Activated CD4-positive, CD25-positive, alpha-beta regulatory T cell treated with anti-CD3 and anti-CD28 coated beads, Interleukin-2, amount 50 U/mL, for 72 hours (primary cell): ENCODE results near the gene EEF1G.
A peak's percentile ranks its signal among the peaks of the same experiment; 100 is the strongest.
"Not testable (repeated sequence)": the region's sequence is repeated elsewhere in the genome, so short reads cannot be mapped to it uniquely, and the experiment has no call there.

ENCODE experiments used
- DNase-seq: peaks from one replicate; pipeline ENCODE4 v3.0.0; 2021

EEF1G gene

GRCh38 chr11:62553080-62553838 is 20.4 kb downstream of the EEF1G start:
- no peak for DNase-seq

- no peak for DNase-seq
Observed at GRCh38 chr11:62552485-62553079, 21.1 kb downstream of the EEF1G start.

- DNase-seq, result not testable (repeated sequence)
Observed at GRCh38 chr11:62550478-62550877, 23.2 kb downstream of the EEF1G start.

GRCh38 chr11:62548545-62549335 is 25.0 kb downstream of the EEF1G start:
- no peak for DNase-seq

- DNase-seq, result no peak
Observed at GRCh38 chr11:62547691-62548281, 25.9 kb downstream of the EEF1G start.

- DNase-seq, result no peak
Observed at GRCh38 chr11:62546929-62547625, 26.6 kb downstream of the EEF1G start.

GRCh38 chr11:62546244-62546928 is 27.3 kb downstream of the EEF1G start, which contains the start of gene AHNAK:
AHNAK (minus strand) TSS chr11:62546806; CDS start chr11:62536098, 10,708 bp downstream.
- DNase-seq, result peak; percentile 75

GRCh38 chr11:62545437-62546243 is 28.1 kb downstream of the EEF1G start:
- peak; percentile 59 for DNase-seq

GRCh38 chr11:62544581-62545436 is 28.9 kb downstream of the EEF1G start:
- DNase-seq, result no peak

GRCh38 chr11:62543680-62544444 is 29.8 kb downstream of the EEF1G start:
- no peak for DNase-seq

GRCh38 chr11:62542750-62543567 is 30.7 kb downstream of the EEF1G start:
- peak; percentile 80 for DNase-seq

- DNase-seq, result no peak
Observed at GRCh38 chr11:62542111-62542745, 31.5 kb downstream of the EEF1G start.

GRCh38 chr11:62540804-62541701 is 32.6 kb downstream of the EEF1G start:
- DNase-seq, result no peak

- no peak for DNase-seq
Observed at GRCh38 chr11:62539238-62539925, 34.3 kb downstream of the EEF1G start.

GRCh38 chr11:62538470-62539237 is 35.0 kb downstream of the EEF1G start:
- DNase-seq, result no peak
